K562 (cell line): Measurements from ENCODE around the gene TIMM8A. TPM values are rescaled to one million over a fixed set of nuclear protein-coding genes. Genes with fewer than 3 reads are reported as not detected.

ENCODE experiments used
- ATAC-seq: fragments of 200-7000 bp; cut with Tn5 transposase; 3 replicates; pipeline ENCODE4 v1.9.1; 2020; ENCODE audit warnings: moderate library complexity
- BruUV-seq: library from RNA; stranded (reverse); fragments of 400-500 nt; replicated peaks from 2 replicates; lab custom pipeline; 2021; lab: Mats Ljungman, UMichigan
- CTCF ChIA-PET: fragments of 300-600 bp; formaldehyde crosslinking; extraction: SDS; loops from one replicate; lab custom pipeline; 2021; ENCODE audit warnings: low intra/inter-chr PET ratio; lab: Yijun Ruan, JAX
- POLR2A ChIA-PET: fragments of 300-600, 350-650 bp; sonication (Branson Sonifier 250); formaldehyde crosslinking; extraction: SDS; loops from one replicate; lab custom pipeline; 2021; ENCODE audit warnings: antibody characterized with exemption, inconsistent platforms; lab: Yijun Ruan, JAX
- DNase-seq, 4 experiments: peaks; one replicate each; pipeline versions ENCODE4 v3.0.0 to v3.0.0-alpha.2; 2011 to 2018; ENCODE audit warnings: low spot score in 3 of 4, mixed read lengths in 3 of 4; ENCODE audit errors: extremely low read depth in 1 of 4
- FAIRE-seq: peaks from 2 replicates; lab custom pipeline; 2011; peaks lifted over from hg19 to GRCh38; lab: Jason Lieb, UNC
- H2AFZ ChIP-seq: 2 replicates; pipeline ENCODE4 v1.6.0; 2011; ENCODE audit warnings: low read depth, low read length, control low read depth, inconsistent platforms
- H3K27ac ChIP-seq: fragments of 200-600 bp; 3 replicates; pipeline ENCODE4 v1.8.0; 2011; ENCODE audit warnings: low read depth, mild to moderate bottlenecking, control low read depth, inconsistent platforms, low read length, moderate library complexity, mixed read lengths; ENCODE audit errors: extremely low read depth
- H3K27me3 ChIP-seq, 2 experiments: fragments of 300-600 bp in 1 of 2; 2 replicates in 1 of 2; 3 replicates in 1 of 2; pipeline versions ENCODE4 v1.6.0 to v1.8.0; 2011; ENCODE audit warnings: inconsistent platforms in 2 of 2, low read length in 2 of 2, mild to moderate bottlenecking in 1 of 2, mixed read lengths in 1 of 2, moderate library complexity in 1 of 2; ENCODE audit not compliant: control insufficient read depth in 2 of 2, insufficient read depth in 2 of 2
- H3K36me3 ChIP-seq: fragments of 300-600 bp; 3 replicates; pipeline ENCODE4 v1.8.0; 2011; ENCODE audit warnings: mild to moderate bottlenecking, low read length, inconsistent platforms; ENCODE audit not compliant: control insufficient read depth, insufficient read depth
- H3K4me1 ChIP-seq, 2 experiments: fragments of 200-600 bp in 1 of 2; replicated peaks in 1 of 2; 2 replicates in 1 of 2; 3 replicates in 1 of 2; pipeline versions ENCODE4 v1.5.1 to v1.8.0; 2011; ENCODE audit warnings: inconsistent platforms in 2 of 2, low read length in 2 of 2, mild to moderate bottlenecking in 1 of 2, mixed read lengths in 1 of 2, moderate library complexity in 1 of 2; ENCODE audit not compliant: control insufficient read depth in 2 of 2, insufficient read depth in 2 of 2
- H3K4me2 ChIP-seq: 2 replicates; pipeline ENCODE4 v1.6.1; 2011; ENCODE audit warnings: low read length, control low read depth, inconsistent platforms, mixed read lengths; ENCODE audit not compliant: insufficient read depth
- H3K4me3 ChIP-seq: fragments of 200-600 bp; sonication (generic), shearing (Covaris generic); 2 replicates; pipeline ENCODE4 v1.5.1; 2016; ENCODE audit warnings: control low read depth, inconsistent platforms
- H3K79me2 ChIP-seq: fragments of 200-600 bp; 3 replicates; pipeline ENCODE4 v1.8.0; 2011; ENCODE audit warnings: low read length, inconsistent platforms; ENCODE audit not compliant: control insufficient read depth, insufficient read depth
- H3K9ac ChIP-seq, 2 experiments: 2 replicates each; pipeline versions ENCODE4 v1.6.0 to v1.6.1; 2011; ENCODE audit warnings: low read depth in 2 of 2, low read length in 2 of 2, control low read depth in 1 of 2, inconsistent platforms in 1 of 2, mild to moderate bottlenecking in 1 of 2, mixed read lengths in 1 of 2; ENCODE audit not compliant: insufficient read depth in 1 of 2
- H3K9me1 ChIP-seq: one replicate; pipeline ENCODE4 v1.6.0; 2011; ENCODE audit warnings: inconsistent platforms, mild to moderate bottlenecking, low read length, moderate library complexity; ENCODE audit not compliant: control insufficient read depth, insufficient read depth
- H3K9me3 ChIP-seq: replicated peaks from 2 replicates; pipeline ENCODE4 v1.5.1; 2011; ENCODE audit warnings: low read depth, low read length, inconsistent platforms; ENCODE audit not compliant: control insufficient read depth, insufficient read depth
- H4K20me1 ChIP-seq: replicated peaks from 2 replicates; pipeline ENCODE4 v1.6.1; 2011; ENCODE audit warnings: low read length, inconsistent platforms, mixed read lengths; ENCODE audit not compliant: control insufficient read depth, insufficient read depth
- AFF4 ChIP-seq: sonication (generic); formaldehyde crosslinking; IDR thresholded peaks from 2 replicates; pipeline ENCODE4 v1.8.0; 2023; ENCODE audit warnings: mild to moderate bottlenecking, missing genetic modification reagents
- CEBPB ChIP-seq: fragments of 450-650 bp; IDR thresholded peaks from 2 replicates; pipeline ENCODE4 v1.6.1; 2016; ENCODE audit warnings: missing genetic modification characterization, missing compliant biosample characterization
- CEBPG ChIP-seq, 3 experiments: fragments of 200-800 bp in 1 of 3; sonication (Bioruptor generic) in 1 of 3; sonication (generic) in 1 of 3; formaldehyde crosslinking in 1 of 3; IDR thresholded peaks in 2 of 3; conservative IDR thresholded peaks in 1 of 3; 2 replicates each; pipeline versions ENCODE4 v1.6.1 to v1.8.0; 2016 to 2022; ENCODE audit warnings: missing compliant biosample characterization in 2 of 3, missing genetic modification characterization in 2 of 3, mild to moderate bottlenecking in 1 of 3, missing genetic modification reagents in 1 of 3
- ETV1 ChIP-seq: fragments of 450-650 bp; conservative IDR thresholded peaks from 2 replicates; pipeline ENCODE4 v1.6.1; 2016; ENCODE audit warnings: missing genetic modification characterization, control low read depth, low read depth, missing compliant biosample characterization
- MAFG ChIP-seq: fragments of 450-650 bp; conservative IDR thresholded peaks from 2 replicates; pipeline ENCODE4 v1.6.1; 2016; ENCODE audit warnings: missing genetic modification characterization, missing compliant biosample characterization
- SRSF1 ChIP-seq: fragments of 200-400 bp; formaldehyde crosslinking; IDR thresholded peaks from 2 replicates; pipeline ENCODE4 v1.6.1; 2017; ENCODE audit warnings: mild to moderate bottlenecking, low read depth, low read length, moderate library complexity
- WGBS: fragments of 100-300 bp; shearing (Covaris generic); methylation state at CpG from one replicate; pipeline ENCODE4 v1.1.6; 2016; ENCODE audit warnings: low coverage, mixed read lengths; ENCODE audit not compliant: insufficient coverage; ENCODE audit errors: missing lambda C conversion rate; 5-methylcytosine and 5-hydroxymethylcytosine counted together
- in situ Hi-C: fragments of 300-500 bp; cut with MboI; formaldehyde crosslinking; loops from 4 replicates; pipeline ENCODE4 v1.15.0; 2018; ENCODE audit warnings: inconsistent platforms, mixed read lengths
- intact Hi-C: fragments of 100-400 bp; cut with micrococcal nuclease; formaldehyde crosslinking; loops from 2 replicates; pipeline ENCODE4 v1.14.2; 2022
- polyA plus RNA-seq, 8 experiments: library from polyadenylated mRNA; depleted of rRNA in 4 of 8; stranded (reverse) in 5 of 8; unstranded in 3 of 8; fragments of >200 nt; fragmentation: Nextera tagmentation in 2 of 8; fragmentation: Illumina TruSeq in 1 of 8; extraction: Ambion mirVana in 2 of 8; extraction: Trizol in 1 of 8; gene quantifications; 2 replicates each; pipeline versions ENCODE4 v1.2.1 to v1.2.3, GENCODE V29; 2011 to 2014; ENCODE audit warnings: inconsistent platforms in 1 of 8, missing spikeins in 1 of 8
- total RNA-seq, 7 experiments: library from RNA; depleted of rRNA in 6 of 7; stranded (reverse); fragments of >200 nt in 6 of 7; fragmentation: Illumina TruSeq in 2 of 7; extraction: Trizol in 2 of 7; gene quantifications; 2 replicates each; pipeline versions ENCODE4 v1.2.1 to v1.2.3, GENCODE V29; 2011 to 2021; ENCODE audit warnings: low replicate concordance in 1 of 7

TIMM8A gene
- total and polyA plus RNA-seq, 9 of the 15 experiments (the other 6 are each of a cell fraction or from before 2014, with no cell fraction given): 10.9 to 132 (median 41.1) TPM

- WGBS: 1% methylated on average over 9 of the region's 14 CpGs
- peaks cover 42% of the 10 kb centered on the region for H3K79me2 ChIP-seq
- H3K4me3 ChIP-seq: peak overlapping the region; percentile 64
- POLR2A ChIA-PET: interaction anchor here (0.6 to 4.0 kb wide), 5 partner anchors 10 to 48 kb away, joined by 3 to 21 read pairs (median 4); partner anchors contain the start of gene RPL36A
- no peaks in the 10 kb centered on the region for H3K9me1 ChIP-seq
- DNase-seq: peak in 3 of 4 experiments; percentile 38 to 61 (median 52)
- H3K4me1 ChIP-seq: peaks cover 0 to 6% of the 10 kb centered on the region in 2 experiments; a peak in 4 of 5 replicates
- FAIRE-seq: peak; percentile 32
- CTCF ChIA-PET: no interaction called here
- H3K27me3 ChIP-seq: no peaks in the 10 kb centered on the region
- H4K20me1 ChIP-seq: no peaks in the 10 kb centered on the region
- H2AFZ ChIP-seq: peak overlapping the region; percentile 32; the same call in 1 of the 2 replicates
- in situ Hi-C loops: no loop called here
- peak; percentile 40 for ATAC-seq
- peak overlapping the region; percentile 85 to 96 for H3K9ac ChIP-seq
- peak overlapping the region; percentile 85 for H3K4me2 ChIP-seq
- intact Hi-C loops: loop anchor here (2.0 to 5.0 kb wide), 2 partner anchors 43 to 59 kb away; partner anchors contain the start of genes GLA, HNRNPH2 and RPL36A
- TF ChIP-seq CEBPG (CRISPR knock-in tag; IDR thresholded peaks at IDR 0.05): peak; percentile 9; the same call in 1 of the 2 replicates
- peak; percentile 9 to 34; a peak in 2 of 4 replicates for TF ChIP-seq CEBPG (tag; conservative IDR thresholded peaks at IDR 0.05 in 1 of 2, IDR thresholded peaks at IDR 0.05 in 1 of 2)
- TF ChIP-seq ETV1 (tag): no peak
- TF ChIP-seq AFF4 (CRISPR knock-in tag): no peak
- no peak for TF ChIP-seq MAFG
- TF ChIP-seq CEBPB (tag): 0 out of 2 replicates have a peak, but pooled peaks have one; percentile 45
- TF ChIP-seq SRSF1: no peak
- H3K27ac ChIP-seq: peak overlapping the region; percentile 94
- TSS peak; percentile 63 for BruUV-seq
- H3K9me3 ChIP-seq: no peaks in the 10 kb centered on the region
- H3K36me3 ChIP-seq: peaks cover 50% of the 10 kb centered on the region
These were observed 587 bp downstream of the TIMM8A start for GRCh38 chrX:101347859-101348451.
